ENCODE data around the gene CAMK2D.

The CAMK2D gene

GRCh38 chr4:113596396-113596795 lies 165.1 kb downstream of the CAMK2D start:
- no peak for DNase-seq

- no peak for DNase-seq
Measured at GRCh38 chr4:113594231-113594556, 167.3 kb downstream of the CAMK2D start.

GRCh38 chr4:113593400-113594230 lies 167.9 kb downstream of the CAMK2D start:
- no peak for DNase-seq

GRCh38 chr4:113591982-113592381 lies 169.6 kb downstream of the CAMK2D start:
- no peak for DNase-seq

GRCh38 chr4:113588895-113589668 lies 172.5 kb downstream of the CAMK2D start:
- DNase-seq = no peak

GRCh38 chr4:113587640-113588275 lies 173.8 kb downstream of the CAMK2D start:
- no peak for DNase-seq

- DNase-seq = no peak
Measured at GRCh38 chr4:113587156-113587555, 174.4 kb downstream of the CAMK2D start.

- DNase-seq = no peak
Measured at GRCh38 chr4:113586072-113586471, 175.5 kb downstream of the CAMK2D start.

- DNase-seq = no peak
Measured at GRCh38 chr4:113584407-113585150, 177.0 kb downstream of the CAMK2D start.

- DNase-seq = no peak
Measured at GRCh38 chr4:113582737-113583136, 178.8 kb downstream of the CAMK2D start.

GRCh38 chr4:113579360-113579759 lies 182.2 kb downstream of the CAMK2D start:
- DNase-seq = no peak

- no peak for DNase-seq
Measured at GRCh38 chr4:113576947-113577678, 184.4 kb downstream of the CAMK2D start.

- no peak for DNase-seq
Measured at GRCh38 chr4:113575401-113575800, 186.1 kb downstream of the CAMK2D start.

- DNase-seq = no peak
Measured at GRCh38 chr4:113574636-113575103, 186.9 kb downstream of the CAMK2D start.

GRCh38 chr4:113572620-113573019 lies 188.9 kb downstream of the CAMK2D start:
- DNase-seq = no peak

- no peak for DNase-seq
Measured at GRCh38 chr4:113566015-113566795, 195.3 kb downstream of the CAMK2D start.

- no peak for DNase-seq
Measured at GRCh38 chr4:113565702-113566012, 195.9 kb downstream of the CAMK2D start.

- DNase-seq = no peak
Measured at GRCh38 chr4:113564493-113564892, 197.0 kb downstream of the CAMK2D start.

- no peak for DNase-seq
Measured at GRCh38 chr4:113563691-113564378, 197.7 kb downstream of the CAMK2D start.

- no peak for DNase-seq
Measured at GRCh38 chr4:113561758-113562157, 199.8 kb downstream of the CAMK2D start.

- no peak for DNase-seq
Measured at GRCh38 chr4:113561092-113561491, 200.4 kb downstream of the CAMK2D start.

Data from NCI-H526 treated with DMSO at 0.1 percent for 48 hours (cell line).